GM21717 (cell line): ENCODE results near the gene PPP6R1.
"Not testable (repeated sequence)": the region's sequence is repeated elsewhere in the genome, so short reads cannot be mapped to it uniquely, and the experiment has no call there.

Experiments
- ATAC-seq: cut with Tn5 transposase; IDR thresholded peaks from one replicate; pipeline ENCODE4 v1.9.1; 2021; ENCODE audit warnings: mild to moderate bottlenecking, moderate library complexity; ENCODE audit not compliant: unreplicated experiment

Gene PPP6R1

DNA sequence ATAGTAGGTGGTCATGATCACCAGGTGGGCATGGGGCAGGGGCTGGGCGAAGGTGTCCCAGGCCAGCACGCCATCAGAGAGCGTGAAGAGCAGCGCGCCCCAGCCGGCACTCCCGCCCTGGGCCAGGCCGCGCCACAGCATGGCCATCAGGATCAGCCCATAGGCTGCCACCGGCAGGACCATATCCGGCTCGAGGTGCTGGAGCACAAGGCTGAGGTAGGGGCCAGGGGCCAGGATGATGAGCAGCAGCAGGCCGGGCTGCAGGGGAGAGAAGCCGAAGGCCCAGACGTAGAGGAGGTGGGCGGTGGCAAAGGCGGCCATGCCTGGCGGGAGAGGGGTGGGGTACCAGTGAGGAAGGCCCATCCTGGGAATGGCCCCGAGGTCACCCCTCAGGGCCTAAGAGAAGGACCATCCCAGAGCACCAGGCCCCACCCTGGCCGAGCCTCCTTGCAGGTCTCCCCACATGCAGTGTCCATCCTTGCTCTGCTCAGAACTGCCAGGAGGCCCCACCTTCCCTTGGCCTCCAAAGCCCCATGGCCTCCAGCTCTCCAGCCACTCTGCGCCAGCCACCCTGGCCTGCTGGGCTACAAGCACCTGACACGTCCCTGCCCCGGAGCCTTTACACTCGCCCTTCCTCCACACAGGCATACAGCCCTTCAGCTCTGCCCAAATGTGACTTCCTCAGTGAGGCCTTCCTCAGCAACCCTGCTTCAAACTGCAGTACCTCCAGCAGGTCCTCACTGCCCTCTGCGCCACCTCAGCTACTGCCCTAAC, 31.4 kb downstream of the PPP6R1 start:
- no peak for ATAC-seq

DNA sequence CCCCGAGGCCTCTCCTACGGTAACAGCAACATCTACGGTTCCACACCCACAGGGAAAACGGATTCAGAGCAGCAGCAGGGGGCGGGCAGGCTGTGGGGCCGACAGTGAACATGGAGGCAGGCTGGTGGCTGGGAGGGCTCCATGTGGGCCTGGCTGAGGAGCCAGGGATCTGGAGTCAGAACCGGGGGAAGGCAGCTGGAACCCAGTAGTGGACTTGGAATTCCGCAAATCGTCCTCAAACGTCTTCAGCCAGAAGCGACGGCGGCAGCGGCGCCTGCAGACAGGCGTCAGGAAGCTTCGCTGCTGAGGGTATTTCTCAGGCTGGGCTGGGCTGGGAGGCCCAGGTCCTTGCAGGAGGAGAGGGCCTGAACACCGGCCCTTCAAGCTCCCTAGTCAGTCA, 32.0 kb downstream of the PPP6R1 start:
- ATAC-seq, result no peak

DNA sequence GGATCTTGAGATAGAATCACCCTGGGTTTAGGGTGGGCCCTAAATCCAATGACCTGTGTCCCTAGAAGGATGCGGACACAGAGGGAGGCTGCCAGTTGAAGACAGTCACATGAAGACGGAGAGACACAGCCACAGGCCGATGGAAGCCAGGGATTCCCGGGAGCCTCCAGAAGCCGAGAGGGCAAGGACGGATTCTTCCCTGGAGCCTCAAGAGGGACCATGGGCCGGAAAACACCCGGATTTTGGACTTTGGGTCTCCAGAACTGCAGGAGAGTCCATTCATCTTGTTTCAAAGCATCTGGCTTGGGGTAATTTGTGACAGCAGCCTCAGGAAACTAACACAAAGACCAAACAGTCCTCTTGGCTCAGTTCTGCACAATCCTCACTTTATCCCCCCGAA, 32.5 kb downstream of the PPP6R1 start:
- ATAC-seq, result no peak

DNA sequence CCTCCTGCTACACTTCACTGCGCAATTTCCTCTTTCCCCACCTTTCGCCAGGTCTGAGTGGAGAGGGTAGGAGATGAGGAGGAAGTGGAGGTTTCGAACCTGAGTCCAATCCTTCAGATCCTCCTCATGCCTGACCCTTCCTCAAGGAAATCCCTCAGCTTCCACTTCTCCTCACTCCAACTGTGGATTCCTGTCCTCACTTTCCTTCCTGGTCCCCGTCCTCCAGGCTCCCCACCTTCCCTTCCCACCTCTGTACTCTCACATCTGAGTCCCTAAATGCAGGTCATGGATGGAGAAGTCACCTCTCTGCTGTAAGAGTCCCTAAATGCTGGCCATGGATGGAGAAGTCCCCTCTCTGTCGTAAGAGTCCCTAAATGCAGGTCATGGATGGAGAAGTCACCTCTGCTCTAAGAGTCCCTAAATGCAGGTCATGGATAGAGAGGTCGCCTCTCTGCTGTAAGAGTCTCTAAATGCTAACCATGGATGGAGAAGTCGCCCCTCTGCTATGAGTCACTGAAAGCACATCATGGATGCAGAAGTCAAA, 33.3 kb downstream of the PPP6R1 start:
- no peak for ATAC-seq

DNA sequence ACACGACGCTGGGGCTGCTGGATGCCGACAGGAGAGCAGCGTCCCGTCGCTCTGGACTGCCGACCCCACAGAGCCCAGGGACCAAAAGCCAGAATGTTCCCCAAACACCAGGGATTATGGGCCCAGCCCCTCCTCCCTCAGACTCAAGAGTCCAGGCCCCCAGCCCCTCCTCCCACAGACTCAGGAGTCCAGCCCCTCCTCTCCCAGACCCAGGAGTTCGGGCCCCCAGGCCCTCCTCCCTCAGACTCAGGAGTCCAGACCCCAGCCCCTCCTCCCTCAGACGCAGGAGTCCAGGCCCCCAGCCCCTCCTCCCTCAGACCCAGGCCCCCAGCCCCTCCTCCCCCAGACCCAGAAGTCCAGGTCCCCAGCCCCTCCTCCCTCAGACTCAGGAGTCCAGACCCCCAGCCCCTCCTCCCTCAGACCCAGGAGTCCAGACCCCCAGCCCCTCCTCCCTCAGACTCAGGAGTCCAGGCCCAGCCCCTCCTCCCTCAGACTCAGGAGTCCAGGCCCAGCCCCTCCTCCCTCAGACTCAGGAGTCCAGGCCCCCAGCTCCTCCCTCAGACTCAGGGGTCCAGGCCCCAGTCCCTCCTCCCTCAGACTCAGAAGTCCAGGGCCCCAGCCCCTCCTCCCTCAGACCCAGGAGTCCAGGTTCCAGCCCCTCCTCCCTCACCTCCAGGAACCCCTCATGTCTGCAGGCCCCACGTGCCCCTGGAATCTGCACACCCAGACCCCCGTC, 34.0 kb downstream of the PPP6R1 start:
- ATAC-seq, result not testable (repeated sequence)

DNA sequence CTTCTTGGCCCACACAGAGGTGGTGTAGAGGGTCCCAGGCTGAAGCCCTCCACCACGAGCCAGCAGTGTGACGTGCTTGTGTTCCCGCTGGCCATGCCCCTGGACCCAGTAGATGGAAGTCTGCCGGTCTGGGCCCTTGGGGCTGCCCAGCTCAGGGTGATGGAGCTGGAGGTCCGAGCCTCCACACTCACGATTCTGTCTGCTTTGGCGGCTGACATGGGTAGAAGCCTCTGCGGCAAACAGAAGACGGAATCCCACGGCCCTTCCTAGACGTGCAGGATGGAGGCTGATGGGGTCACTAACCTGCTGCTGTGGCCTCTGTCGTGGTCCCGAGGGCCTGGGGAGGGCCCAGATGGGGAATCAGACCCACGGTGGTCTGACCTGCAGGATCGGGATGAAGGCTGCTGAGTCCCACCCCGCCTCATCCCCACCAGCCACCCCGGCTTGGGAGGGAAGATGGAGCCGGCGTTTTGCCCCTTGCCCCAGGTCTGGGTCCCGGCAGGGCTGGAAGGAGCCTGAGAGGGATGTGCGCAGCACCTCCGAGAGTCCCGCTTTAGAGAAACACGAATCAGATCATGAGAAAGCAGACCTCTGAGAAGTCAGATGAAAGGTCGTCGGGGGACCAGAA, 34.7 kb downstream of the PPP6R1 start:
- no peak for ATAC-seq

DNA sequence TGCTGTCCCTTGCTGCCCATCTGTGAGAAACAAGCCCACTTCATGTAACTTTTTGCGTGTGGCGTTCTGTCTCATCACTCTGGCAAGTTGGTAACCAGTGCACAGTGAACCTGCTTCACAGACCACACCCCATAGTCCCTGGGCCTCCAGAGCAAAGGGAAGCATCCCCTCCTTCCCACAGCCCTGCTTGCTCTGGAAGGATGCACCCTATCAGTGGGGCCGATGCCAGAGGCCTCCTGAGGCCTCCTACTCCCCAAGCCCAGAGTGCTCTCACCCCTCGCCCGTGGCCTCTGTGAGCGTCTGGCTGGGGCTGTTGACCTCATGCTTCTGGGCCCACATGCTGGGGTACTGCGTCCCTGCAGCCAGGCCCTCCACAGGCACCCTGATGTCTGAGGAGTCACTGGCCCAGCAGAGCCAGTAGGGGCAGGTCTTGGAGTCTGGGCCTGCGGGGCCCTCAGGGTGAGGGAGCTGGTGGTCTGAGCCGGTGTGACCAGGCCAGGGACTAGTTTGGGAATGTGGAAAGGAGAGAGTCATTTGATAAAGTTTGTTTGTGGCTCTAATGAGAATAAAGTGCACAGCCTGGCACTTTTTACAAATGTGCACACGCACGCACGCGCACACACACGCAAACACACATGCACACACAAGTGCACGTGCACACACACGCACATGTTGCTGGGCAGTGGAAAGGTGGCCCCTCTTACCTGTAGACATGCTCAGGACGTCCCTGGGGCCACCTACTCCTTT, 35.4 kb downstream of the PPP6R1 start:
- ATAC-seq, result no peak

DNA sequence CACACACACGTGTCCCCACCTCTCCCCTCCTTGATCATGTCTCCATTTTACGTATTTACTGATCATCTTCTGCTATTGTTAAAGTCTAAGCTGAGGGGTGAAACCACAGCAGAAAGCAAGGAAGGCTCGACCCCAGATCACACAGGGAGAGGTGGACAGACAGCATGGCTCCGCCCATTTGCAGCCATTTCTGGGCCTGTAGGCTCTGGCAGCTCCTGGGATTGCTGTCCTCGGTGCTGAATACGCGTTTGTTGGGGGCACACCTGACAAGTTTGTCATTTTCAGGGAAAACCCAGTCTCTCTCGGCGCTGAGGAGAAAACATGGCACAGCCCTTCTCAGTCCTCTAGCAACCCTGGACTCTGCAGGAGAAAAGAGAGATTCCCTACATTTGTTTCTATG, 38.3 kb downstream of the PPP6R1 start:
- no peak for ATAC-seq

DNA sequence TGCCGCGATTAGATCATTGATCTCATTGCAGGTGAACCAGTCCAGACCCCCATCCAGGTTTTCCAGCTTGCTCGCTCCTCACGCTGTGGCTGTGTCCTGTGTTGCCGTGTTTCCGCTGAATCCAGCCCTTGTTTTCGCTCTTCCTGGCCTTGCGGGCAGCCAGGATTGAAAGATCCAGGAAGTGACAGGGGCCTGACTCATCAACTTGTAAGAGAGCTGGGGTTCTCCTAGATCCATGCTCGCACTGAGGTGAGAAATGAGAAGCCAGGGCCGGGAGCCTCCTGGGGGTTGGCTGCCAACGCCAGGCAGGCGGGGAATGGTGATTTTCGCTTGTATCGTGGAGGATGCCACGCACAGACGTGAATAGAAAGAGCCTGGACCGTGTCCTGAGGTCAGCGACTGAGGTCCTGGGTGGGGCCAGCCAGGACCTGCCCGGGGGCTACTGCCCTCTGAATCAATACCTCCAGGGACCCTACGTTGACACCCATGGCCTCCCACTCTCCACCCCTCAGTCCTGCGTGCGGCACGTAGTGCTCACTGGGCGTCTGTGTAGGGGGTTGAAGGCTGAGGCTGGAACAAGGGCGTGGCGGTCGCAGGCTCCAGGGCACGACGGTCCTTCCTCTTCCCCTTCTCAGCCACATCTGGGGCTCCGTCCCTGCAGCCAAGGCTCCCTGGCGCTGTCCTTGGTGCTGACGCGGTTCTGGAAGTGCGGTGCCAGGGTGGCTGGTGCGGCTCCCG, 42.2 kb downstream of the PPP6R1 start:
- no peak for ATAC-seq

DNA sequence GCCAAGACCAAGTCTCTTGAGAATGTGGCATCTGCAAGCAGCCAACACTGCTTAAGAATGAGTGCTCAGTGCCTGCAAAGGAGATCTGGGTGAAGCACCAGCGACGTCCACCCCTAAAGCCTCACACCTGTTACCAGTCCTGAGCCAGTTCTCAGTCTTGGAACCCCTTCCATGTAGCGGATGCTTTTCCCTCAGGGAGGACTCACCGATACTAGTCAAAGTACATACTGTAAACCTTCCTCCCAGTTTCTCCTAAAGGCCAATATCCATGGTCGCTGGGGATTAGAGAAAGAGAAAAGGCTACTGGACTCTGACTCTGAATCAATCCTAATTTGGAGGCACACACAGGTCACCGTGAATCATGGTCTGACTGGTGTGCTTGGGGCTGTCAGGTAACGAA, 45.3 kb downstream of the PPP6R1 start:
- ATAC-seq, result no peak

DNA sequence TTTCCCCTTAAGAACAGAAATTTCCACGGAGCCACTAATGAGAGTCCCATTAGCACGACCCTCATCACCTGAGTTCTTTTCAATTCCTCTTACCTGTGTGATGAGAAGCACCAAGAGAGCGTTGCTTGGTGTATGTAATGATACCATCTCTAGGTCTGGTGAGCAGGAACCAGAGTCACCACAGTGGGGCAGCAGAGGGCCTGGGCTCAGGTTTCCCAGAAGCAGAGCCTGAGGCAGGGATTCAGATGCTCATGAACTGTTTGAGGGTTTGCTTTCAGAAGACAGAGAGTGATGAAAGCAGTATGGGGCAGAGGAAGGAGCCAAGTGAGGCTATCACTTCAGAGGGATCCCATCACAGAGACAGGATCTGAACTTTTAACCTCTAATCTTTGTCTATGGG, 46.4 kb downstream of the PPP6R1 start:
- no peak for ATAC-seq

DNA sequence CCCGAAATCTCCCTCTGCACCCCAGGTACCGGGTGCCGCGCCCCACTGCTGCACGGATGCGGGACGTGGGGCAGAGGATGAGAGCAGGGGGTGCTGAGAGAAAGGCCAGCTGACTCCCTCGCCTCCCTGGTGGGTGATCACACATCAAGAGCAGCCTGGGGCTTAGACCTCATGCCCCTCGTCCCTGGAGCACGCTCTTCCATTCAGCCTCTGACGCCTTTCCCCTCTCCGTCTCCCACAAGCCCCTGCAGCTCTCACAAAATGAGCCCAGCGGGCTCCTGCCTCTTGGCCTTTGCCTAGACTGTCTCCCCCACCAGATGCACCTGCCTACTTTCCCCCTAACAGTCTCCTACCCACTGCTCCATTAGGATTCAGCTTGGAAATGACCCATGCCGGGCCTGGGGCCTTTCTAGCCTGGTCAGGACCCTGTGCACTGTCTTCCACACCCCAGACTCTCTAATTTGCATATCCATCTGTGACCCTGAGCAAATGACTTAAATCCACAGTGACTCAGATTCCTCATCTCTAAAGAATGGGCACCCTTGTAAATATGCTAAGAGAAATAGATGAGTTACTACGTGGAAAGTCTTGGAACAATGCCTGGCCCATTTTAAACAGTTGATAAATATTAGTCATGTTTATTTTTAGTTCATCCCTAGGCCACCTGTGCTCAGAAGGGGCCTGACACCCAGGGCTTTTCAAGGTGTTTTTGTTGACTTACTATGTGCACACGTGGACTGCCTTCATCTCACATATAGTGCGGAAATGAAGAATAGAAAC, 48.9 kb downstream of the PPP6R1 start:
- ATAC-seq, result no peak

DNA sequence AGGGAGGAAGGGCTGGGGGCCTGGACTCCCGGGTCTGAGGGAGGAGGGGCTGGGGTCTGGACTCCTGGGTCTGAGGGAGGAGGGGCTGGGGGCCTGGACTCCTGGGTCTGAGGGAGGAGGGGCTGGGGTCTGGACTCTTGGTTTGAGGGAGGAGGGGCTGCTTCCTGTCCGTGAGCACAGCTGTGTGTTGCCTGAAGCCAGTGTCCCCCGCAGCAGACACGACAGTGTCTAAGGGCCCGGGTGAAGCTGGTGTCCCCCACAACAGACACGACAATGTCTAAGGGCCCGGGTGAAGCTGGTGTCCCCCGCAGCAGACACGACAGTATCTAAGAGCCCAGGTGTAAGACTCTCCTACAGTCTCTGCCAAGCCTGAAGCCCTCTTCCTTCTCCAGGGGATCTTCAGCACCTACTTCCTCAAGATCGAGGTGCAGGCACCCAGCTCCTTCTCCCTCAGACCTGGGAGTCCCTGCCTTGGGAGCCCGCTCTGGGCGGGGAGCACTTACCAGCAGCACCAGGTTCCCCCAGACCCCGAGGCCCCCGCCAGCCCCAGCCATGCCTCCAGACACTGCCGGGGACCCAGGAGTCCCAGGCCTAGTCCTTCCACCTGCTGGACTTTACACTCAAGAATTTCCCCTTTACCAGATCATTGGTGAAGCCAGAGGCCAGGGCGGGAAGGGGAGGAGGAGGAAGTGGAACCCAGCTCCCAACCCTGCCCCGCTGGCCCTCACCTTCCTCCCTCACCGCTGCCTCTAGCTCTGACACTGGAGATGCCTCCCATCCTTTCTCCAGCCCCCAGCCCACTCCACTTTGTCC, 49.7 kb downstream of the PPP6R1 start, which contains the start of gene PTPRH:
Gene PTPRH (minus strand): TSS at position 622 of the 813 bp plus-strand sequence. CDS start 68 bp downstream, at position 554.
- no peak for ATAC-seq

DNA sequence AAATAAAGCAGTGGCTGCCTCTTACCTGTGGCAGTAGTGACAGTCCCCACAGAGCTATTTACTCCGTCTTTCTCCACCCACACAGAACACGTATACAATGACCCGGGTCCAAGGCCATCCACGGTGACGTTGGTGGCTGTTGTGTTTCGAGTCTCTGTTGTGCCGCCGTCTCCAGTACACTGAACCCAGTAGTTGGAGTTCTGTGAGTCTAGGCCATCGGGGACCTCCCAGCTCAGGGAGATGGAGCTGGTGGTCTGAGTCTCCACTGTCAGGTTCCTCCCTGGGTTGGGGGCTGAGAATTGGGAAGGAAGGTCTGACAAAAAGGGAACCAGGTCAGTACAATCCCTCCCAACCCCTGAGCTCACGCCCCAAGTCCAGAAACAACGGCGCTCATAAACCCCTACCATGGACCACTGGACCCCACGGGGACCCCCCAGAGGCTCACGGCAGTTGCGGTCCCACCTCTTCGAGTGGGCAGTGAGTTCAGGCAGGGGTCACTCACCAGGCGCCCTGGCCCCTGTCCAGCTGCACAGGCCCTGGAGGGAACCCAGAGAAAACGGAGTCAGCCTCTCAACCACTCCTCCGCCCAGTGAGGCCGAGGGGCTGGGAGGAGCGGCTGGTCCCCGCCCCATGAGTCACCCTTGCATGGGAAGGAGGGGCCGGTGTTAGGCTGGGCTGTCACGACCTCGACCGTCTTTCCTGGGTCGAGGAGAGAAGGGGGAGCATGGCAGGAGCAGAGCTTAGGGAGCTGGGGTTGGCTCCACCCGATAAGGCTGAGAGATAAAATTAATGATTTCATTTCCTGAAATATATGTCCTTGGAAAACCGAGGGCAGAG, 51.9 kb downstream of the PPP6R1 start:
- ATAC-seq, result no peak

DNA sequence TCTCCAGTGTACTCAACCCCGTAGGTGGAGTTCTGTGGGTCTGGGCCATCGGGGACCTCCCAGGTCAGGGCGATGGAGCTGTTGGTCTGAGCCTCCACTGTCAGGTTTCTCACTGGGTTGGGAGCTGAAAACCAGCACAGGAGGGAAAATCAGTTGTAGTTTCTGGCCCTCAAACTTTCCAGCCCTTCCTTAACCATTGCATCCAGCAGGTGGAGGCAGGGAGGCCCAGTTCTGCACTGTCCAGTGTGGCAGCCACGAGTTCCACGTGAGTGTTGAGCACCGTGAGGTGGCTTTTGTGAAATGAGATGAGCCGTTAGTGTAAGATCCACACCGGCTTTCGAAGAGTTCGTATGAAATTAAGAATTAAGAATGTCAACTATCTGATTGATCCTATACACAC, 56.6 kb downstream of the PPP6R1 start:
- not testable (repeated sequence) for ATAC-seq

DNA sequence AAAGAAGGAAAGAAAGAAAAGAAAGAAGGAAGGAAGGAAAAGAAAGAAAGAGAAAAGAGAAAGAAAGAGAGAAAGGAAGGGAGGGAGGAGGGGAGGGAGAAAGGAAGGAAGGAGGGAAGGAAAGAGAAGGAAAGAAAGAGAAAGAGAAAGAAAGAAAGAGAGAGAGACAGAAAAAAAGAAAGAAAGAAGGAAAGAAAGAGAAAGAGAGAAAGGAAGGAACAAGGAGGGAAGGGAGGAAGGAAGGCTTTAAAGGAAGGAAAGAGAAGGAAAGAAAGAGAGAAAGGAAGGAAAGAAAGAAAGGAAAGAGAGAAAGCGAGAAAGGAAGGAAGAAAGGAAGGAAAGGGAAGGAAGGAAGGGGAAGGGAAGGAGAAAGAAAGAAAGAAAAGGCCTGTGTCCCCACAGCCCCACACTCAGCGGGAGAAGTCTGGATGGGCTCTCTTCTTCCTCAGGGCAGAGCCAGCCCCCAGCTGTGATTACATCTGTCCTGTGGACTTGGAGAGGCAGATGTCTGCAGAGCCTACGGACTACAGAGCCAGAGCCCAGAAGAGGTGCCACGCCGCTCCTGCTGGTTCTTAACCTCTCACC, 59.1 kb downstream of the PPP6R1 start:
- no peak for ATAC-seq

DNA sequence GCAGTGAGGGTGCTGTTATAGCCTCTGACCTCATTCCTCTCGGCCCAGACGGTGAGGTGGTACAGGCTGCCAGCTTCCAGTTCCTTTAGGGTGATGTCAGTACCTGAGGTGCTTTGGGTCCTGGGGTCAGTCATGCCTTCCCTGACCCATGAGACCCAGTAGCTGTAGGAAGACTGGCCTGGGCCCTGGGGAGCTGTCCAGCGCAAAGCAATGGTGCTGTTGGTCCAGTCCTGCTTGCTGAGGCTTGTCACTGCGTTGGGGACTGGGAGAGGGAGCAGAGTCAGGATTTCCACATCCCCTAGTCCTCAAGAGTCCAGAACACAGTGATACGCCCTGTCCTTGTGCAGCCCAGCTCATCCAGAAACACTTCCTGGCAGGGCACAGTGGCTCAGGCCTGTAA, 60.2 kb downstream of the PPP6R1 start:
- no peak for ATAC-seq
